Testis (tissue), 3 donors: ENCODE data around the gene EML4. TPM values are rescaled to one million over a fixed set of nuclear protein-coding genes. Genes with fewer than 3 reads are reported as not detected.

Experiments
- DNase-seq: peaks from one replicate; pipeline ENCODE4 v3.0.0-alpha.2; 2019
- H3K27ac ChIP-seq, 2 donors: fragments of 200-600 bp; sonication (generic); one replicate each; pipeline ENCODE4 v1.5.1; 2019
- H3K27me3 ChIP-seq: fragments of 200-600 bp; sonication (generic); one replicate; pipeline ENCODE4 v1.5.1; 2019
- H3K36me3 ChIP-seq: fragments of 200-600 bp; sonication (generic); one replicate; pipeline ENCODE4 v1.5.1; 2017; ENCODE audit warnings: low read depth; ENCODE audit errors: missing control alignments
- H3K4me1 ChIP-seq: fragments of 200-600 bp; sonication (generic); one replicate; pipeline ENCODE4 v1.5.1; 2019
- H3K4me3 ChIP-seq, 2 donors: fragments of 200-600 bp; sonication (generic); one replicate each; pipeline ENCODE4 v1.5.1; 2017 to 2019
- H3K9me3 ChIP-seq: fragments of 200-600 bp; sonication (generic); one replicate; pipeline ENCODE4 v1.5.1; 2017
- CTCF ChIP-seq, 3 experiments: fragments of 450-650 bp in 2 of 3; fragments of 200-600 bp in 1 of 3; sonication (generic) in 1 of 3; IDR thresholded peaks; one replicate each; pipeline ENCODE4 v1.5.1; 2016 to 2019; ENCODE audit warnings: antibody characterized with exemption in 3 of 3, mild to moderate bottlenecking in 2 of 3, moderate library complexity in 1 of 3
- POLR2A ChIP-seq: fragments of 450-650 bp; IDR thresholded peaks from one replicate; pipeline ENCODE4 v1.6.1; 2017; ENCODE audit warnings: antibody characterized with exemption, mild to moderate bottlenecking, moderate library complexity
- WGBS, 2 donors: methylation state at CpG; one replicate each; pipeline ENCODE4 v1.1.5; 2018; 5-methylcytosine and 5-hydroxymethylcytosine counted together
- intact Hi-C: fragments of 100-400 bp; cut with DNase I; formaldehyde crosslinking; loops from one replicate; pipeline ENCODE4 v1.15.1; 2023; ENCODE audit warnings: low total_unique reads
- polyA plus RNA-seq: library from polyadenylated mRNA; stranded (reverse); fragments of 350-450 nt; fragmentation: Illumina TruSeq; extraction: RNeasy Lipid Tissue Mini Kit (QIAGEN cat#74804); gene quantifications from one replicate; pipeline ENCODE4 v1.2.3, GENCODE V29; 2014; ENCODE audit warnings: low read depth, low replicate concordance; ENCODE audit not compliant: insufficient read depth
- total RNA-seq, 2 donors: library from RNA; depleted of rRNA; stranded (reverse); fragments of >200 nt; gene quantifications; one replicate each; pipeline ENCODE4 v1.2.3, GENCODE V29; 2016

The EML4 gene
- total and polyA plus RNA-seq, 3 donors from 2014 or later = 49.0 to 71.0 (median 67.1) TPM

DNA sequence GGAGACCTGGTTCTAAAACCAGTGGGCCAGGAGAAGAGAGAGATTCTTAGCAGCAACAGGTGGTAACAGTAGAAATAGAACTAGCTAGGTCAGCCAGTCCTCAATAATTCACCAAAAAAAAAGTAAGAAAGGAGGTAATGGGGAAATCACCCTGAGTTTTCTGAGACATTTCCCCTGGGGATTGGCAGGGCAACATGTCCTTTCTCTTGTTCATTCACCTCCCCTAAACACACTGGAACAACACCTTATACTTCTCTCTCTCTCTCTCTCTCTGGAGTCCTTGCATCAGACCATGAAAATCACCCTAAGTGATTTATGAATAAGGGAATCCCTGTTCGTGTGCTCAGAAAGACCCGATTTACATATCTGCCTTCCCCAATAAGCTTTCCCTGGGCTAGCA, 127.1 kb downstream of the EML4 start:
- Histone ChIP-seq H3K36me3 (no peaks in the 10 kb centered on the region), H3K27ac (no peak overlapping the region), H3K4me1 (no peaks in the 10 kb centered on the region), H3K4me3 (no peak overlapping the region), H3K27me3 (no peaks in the 10 kb centered on the region), H3K9me3 (no peaks in the 10 kb centered on the region)
- TF ChIP-seq POLR2A = no peak
- no peak for TF ChIP-seq CTCF (IDR thresholded peaks at IDR 0.05)
- WGBS, 2 donors = 82 to 83% methylated on average over 2 of the region's 2 CpGs
- DNase-seq = no peak
- intact Hi-C loops = no loop called here

DNA sequence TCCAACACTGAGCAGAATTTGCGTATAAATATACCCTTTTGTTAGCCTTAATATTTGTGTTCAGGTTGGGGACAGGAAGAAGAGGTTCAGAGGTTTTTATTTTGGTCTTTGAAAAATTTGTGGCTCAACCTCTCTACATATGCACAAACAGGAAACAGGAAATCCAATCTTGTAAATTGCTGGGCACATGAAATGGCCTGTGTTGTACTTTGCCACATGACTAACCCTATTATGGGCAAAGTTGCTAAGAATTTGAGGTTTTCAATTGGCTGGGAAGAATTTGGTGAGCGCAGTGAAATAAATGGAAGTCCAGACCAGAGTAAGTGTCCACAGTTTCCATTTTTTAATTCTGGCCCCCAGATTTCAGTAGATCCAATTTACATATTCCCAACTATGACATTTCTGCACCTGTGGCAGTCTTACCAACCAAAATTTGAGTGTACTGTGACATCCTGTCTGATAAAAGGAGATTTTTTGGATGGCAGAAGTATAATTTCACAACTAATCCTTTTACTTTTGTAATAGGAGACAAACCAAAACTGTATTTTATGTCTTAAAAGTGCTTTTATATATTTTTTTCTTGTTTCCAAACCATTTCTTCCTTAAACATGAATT, 128.3 kb downstream of the EML4 start:
- Histone ChIP-seq H3K27me3 (no peaks in the 10 kb centered on the region), H3K4me3 (no peak overlapping the region), H3K27ac (no peak overlapping the region), H3K36me3 (no peaks in the 10 kb centered on the region), H3K9me3 (no peaks in the 10 kb centered on the region), H3K4me1 (no peaks in the 10 kb centered on the region)
- WGBS, 2 donors = 96 to 100% methylated on average over 2 of the region's 2 CpGs
- DNase-seq = no peak
- intact Hi-C loops = no loop called here
- TF ChIP-seq CTCF (IDR thresholded peaks at IDR 0.05) (no peak), POLR2A (no peak)

- Histone ChIP-seq H3K4me1 (no peaks in the 10 kb centered on the region), H3K27me3 (no peaks in the 10 kb centered on the region), H3K36me3 (no peaks in the 10 kb centered on the region), H3K27ac (no peak overlapping the region), H3K4me3 (no peak overlapping the region), H3K9me3 (no peaks in the 10 kb centered on the region)
- 54 to 74% methylated on average over 1 of the region's 1 CpG for WGBS, 2 donors
- DNase-seq = no peak
- intact Hi-C loops = no loop called here
- TF ChIP-seq CTCF (IDR thresholded peaks at IDR 0.05) (no peak), POLR2A (no peak)
Observed at GRCh38 chr2:42298132-42298531, 129.0 kb downstream of the EML4 start.

DNA sequence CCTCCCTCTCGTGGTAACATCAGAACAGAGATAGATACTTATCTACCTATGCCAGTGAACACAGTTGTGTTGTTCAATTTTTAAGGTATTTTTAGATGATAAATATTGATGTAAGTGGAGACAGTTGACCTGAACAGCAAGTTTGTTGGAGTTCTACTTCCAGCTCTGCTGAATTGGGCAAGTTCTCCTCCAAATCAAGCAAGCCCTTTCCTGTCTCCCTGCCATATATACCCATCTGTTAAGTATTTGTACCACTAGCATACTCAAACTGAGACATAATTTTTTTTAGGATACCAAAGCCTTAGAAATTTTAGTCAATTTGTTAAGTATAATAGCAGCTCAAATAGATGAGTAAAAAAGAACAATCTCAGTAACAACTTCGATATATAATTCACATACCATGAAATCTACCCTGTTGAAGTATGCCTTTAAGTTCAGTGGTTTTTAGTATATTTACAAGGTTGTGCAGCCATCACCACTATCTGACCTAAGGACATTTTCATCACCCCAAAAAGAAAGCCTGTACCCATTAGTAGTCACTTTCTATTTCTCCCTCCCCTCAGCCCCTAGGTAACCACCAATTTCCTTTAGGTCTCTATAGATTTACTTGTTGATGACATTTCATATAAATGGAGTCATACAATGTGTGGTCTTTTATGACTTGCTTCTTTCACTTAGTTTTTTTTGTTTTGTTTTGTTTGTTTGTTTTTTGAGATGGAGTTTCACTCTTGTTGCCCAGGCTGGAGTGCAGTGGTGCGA, 130.0 kb downstream of the EML4 start:
- no peaks in the 10 kb centered on the region for H3K27me3 ChIP-seq
- WGBS, 2 donors = 92 to 97% methylated on average over 3 of the region's 3 CpGs
- TF ChIP-seq CTCF (IDR thresholded peaks at IDR 0.05) (no peak), POLR2A (no peak)
- H3K36me3 ChIP-seq = no peaks in the 10 kb centered on the region
- no peaks in the 10 kb centered on the region for H3K4me1 ChIP-seq
- no peak for DNase-seq
- no peak overlapping the region for H3K27ac ChIP-seq
- H3K9me3 ChIP-seq = no peaks in the 10 kb centered on the region
- intact Hi-C loops = no loop called here
- H3K4me3 ChIP-seq = no peak overlapping the region
